ENCODE data around the gene SEC16B. TPM values are rescaled to one million over a fixed set of nuclear protein-coding genes. Genes with fewer than 3 reads are reported as not detected.

The SEC16B gene
- polyA plus RNA-seq, 3 donors, result 3.4 to 4.5 (median 4.4) TPM

- DNase-seq (ENCODE audit: extremely low read depth in 1 of 11, low read depth in 9 of 11, low spot score in 4 of 11), result no peak
Observed at GRCh38 chr1:177923441-177923840, 46.4 kb downstream of the SEC16B start.

GRCh38 chr1:177922209-177922608 is 47.6 kb downstream of the SEC16B start:
- DNase-seq (ENCODE audit: extremely low read depth in 1 of 11, low read depth in 9 of 11, low spot score in 4 of 11), result no peak

- DNase-seq (ENCODE audit: extremely low read depth in 1 of 11, low read depth in 9 of 11, low spot score in 4 of 11), result no peak
Observed at GRCh38 chr1:177921590-177921989, 48.3 kb downstream of the SEC16B start.

- no peak for DNase-seq (ENCODE audit: extremely low read depth in 1 of 11, low read depth in 9 of 11, low spot score in 4 of 11)
Observed at GRCh38 chr1:177920091-177920490, 49.8 kb downstream of the SEC16B start.

GRCh38 chr1:177915641-177916040 is 54.2 kb downstream of the SEC16B start:
- DNase-seq (ENCODE audit: extremely low read depth in 1 of 11, low read depth in 9 of 11, low spot score in 4 of 11), result no peak

- no peak for DNase-seq (ENCODE audit: extremely low read depth in 1 of 11, low read depth in 9 of 11, low spot score in 4 of 11)
Observed at GRCh38 chr1:177914603-177915002, 55.3 kb downstream of the SEC16B start.

- DNase-seq (ENCODE audit: extremely low read depth in 1 of 11, low read depth in 9 of 11, low spot score in 4 of 11), result peak in 4 of 11 donors; percentile 15 to 36 (median 20)
Observed at GRCh38 chr1:177913762-177914540, 55.9 kb downstream of the SEC16B start.

- no peak for DNase-seq (ENCODE audit: extremely low read depth in 1 of 11, low read depth in 9 of 11, low spot score in 4 of 11)
Observed at GRCh38 chr1:177912991-177913390, 56.9 kb downstream of the SEC16B start.

GRCh38 chr1:177909416-177909815 is 60.4 kb downstream of the SEC16B start:
- no peak for DNase-seq (ENCODE audit: extremely low read depth in 1 of 11, low read depth in 9 of 11, low spot score in 4 of 11)

GRCh38 chr1:177907000-177907399 is 62.9 kb downstream of the SEC16B start:
- DNase-seq (ENCODE audit: extremely low read depth in 1 of 11, low read depth in 9 of 11, low spot score in 4 of 11), result no peak

GRCh38 chr1:177905686-177906085 is 64.2 kb downstream of the SEC16B start:
- no peak for DNase-seq (ENCODE audit: extremely low read depth in 1 of 11, low read depth in 9 of 11, low spot score in 4 of 11)

GRCh38 chr1:177902266-177902665 is 67.6 kb downstream of the SEC16B start:
- DNase-seq (ENCODE audit: extremely low read depth in 1 of 11, low read depth in 9 of 11, low spot score in 4 of 11), result no peak

GRCh38 chr1:177897998-177898654 is 71.7 kb downstream of the SEC16B start:
- DNase-seq (ENCODE audit: extremely low read depth in 1 of 11, low read depth in 9 of 11, low spot score in 4 of 11), result peak in 2 of 11 donors; percentile 24 to 27

GRCh38 chr1:177897281-177897997 is 72.4 kb downstream of the SEC16B start:
- no peak for DNase-seq (ENCODE audit: extremely low read depth in 1 of 11, low read depth in 9 of 11, low spot score in 4 of 11)

Other genes starting within 250 kb of the SEC16B start
- gene RASAL2, start 124.0 kb upstream of the SEC16B start, polyA plus RNA-seq (ENCODE audit: insufficient read length in 3 of 3), result 10 to 100 TPM; 18.7 to 23.2 (median 19.6) TPM